Fibroblast of lung (primary cell): ENCODE data around the gene RNF19B. TPM values are rescaled to one million over a fixed set of nuclear protein-coding genes. Genes with fewer than 3 reads are reported as not detected.
"Not testable (repeated sequence)": the region's sequence is repeated elsewhere in the genome, so short reads cannot be mapped to it uniquely, and the experiment has no call there.

Source experiments
- DNase-seq, 2 donors: peaks; one replicate each; pipeline versions ENCODE4 v3.0.0 to v3.0.0-alpha.2; 2010; ENCODE audit warnings: low read depth in 2 of 2
- H2AFZ ChIP-seq: 2 replicates; pipeline ENCODE4 v1.5.1; 2012; ENCODE audit warnings: low read length, control low read depth, inconsistent platforms
- H3K27ac ChIP-seq: 2 replicates; pipeline ENCODE4 v1.5.1; 2011; ENCODE audit warnings: low read length, control low read depth; ENCODE audit not compliant: insufficient read depth
- H3K27me3 ChIP-seq: 2 replicates; pipeline ENCODE4 v1.5.1; 2011; ENCODE audit warnings: mild to moderate bottlenecking, low read length; ENCODE audit not compliant: control insufficient read depth, insufficient read depth
- H3K36me3 ChIP-seq: 2 replicates; pipeline ENCODE4 v1.5.1; 2011; ENCODE audit warnings: low read length; ENCODE audit not compliant: control insufficient read depth, insufficient read depth
- H3K4me1 ChIP-seq: 2 replicates; pipeline ENCODE4 v1.5.1; 2011; ENCODE audit warnings: low read length; ENCODE audit not compliant: control insufficient read depth, insufficient read depth; ENCODE audit errors: extremely low read depth
- H3K4me2 ChIP-seq: 2 replicates; pipeline ENCODE4 v1.5.1; 2011; ENCODE audit warnings: low read length, control low read depth; ENCODE audit not compliant: insufficient read depth; ENCODE audit errors: extremely low read depth
- H3K4me3 ChIP-seq, 4 experiments: fragments of 200-600 bp in 1 of 4; sonication (generic) in 1 of 4; replicated peaks in 1 of 4; 2 replicates each; pipeline ENCODE4 v1.5.1; 2011 to 2016; ENCODE audit warnings: low read length in 4 of 4, low read depth in 3 of 4, mild to moderate bottlenecking in 3 of 4, control low read depth in 2 of 4, inconsistent platforms in 1 of 4, mixed read lengths in 1 of 4; ENCODE audit not compliant: insufficient read depth in 1 of 4; ENCODE audit errors: control extremely low read depth in 1 of 4
- H3K79me2 ChIP-seq: 2 replicates; pipeline ENCODE4 v1.5.1; 2012; ENCODE audit warnings: mild to moderate bottlenecking, low read length, inconsistent platforms; ENCODE audit not compliant: control insufficient read depth, insufficient read depth
- H3K9ac ChIP-seq: 2 replicates; pipeline ENCODE4 v1.5.1; 2011; ENCODE audit warnings: mild to moderate bottlenecking, low read length, control low read depth; ENCODE audit not compliant: insufficient read depth
- H3K9me3 ChIP-seq: 2 replicates; pipeline ENCODE4 v1.5.1; 2012; ENCODE audit warnings: low read depth, low read length; ENCODE audit not compliant: control insufficient read depth, insufficient read depth
- H4K20me1 ChIP-seq: 2 replicates; pipeline ENCODE4 v1.5.1; 2011; ENCODE audit warnings: low read length; ENCODE audit not compliant: control insufficient read depth, insufficient read depth; ENCODE audit errors: extremely low read depth
- CTCF ChIP-seq, 2 donors: IDR thresholded peaks in 1 of 2; conservative IDR thresholded peaks in 1 of 2; 1 replicate in 1 of 2; 2 replicates in 1 of 2; pipeline ENCODE4 v1.5.1; 2011 to 2012; ENCODE audit warnings: low read length in 2 of 2, control low read depth in 1 of 2, inconsistent platforms in 1 of 2, low read depth in 1 of 2, mild to moderate bottlenecking in 1 of 2
- EZH2 ChIP-seq: IDR thresholded peaks from 2 replicates; pipeline ENCODE4 v1.5.1; 2012; ENCODE audit warnings: low read length, control low read depth, mild to moderate bottlenecking; ENCODE audit errors: missing control alignments
- polyA plus RNA-seq, 2 donors: library from polyadenylated mRNA; depleted of rRNA in 1 of 2; stranded (reverse) in 1 of 2; unstranded in 1 of 2; fragments of >200 nt; gene quantifications; 2 replicates each; pipeline ENCODE4 v1.2.1, GENCODE V29; 2011 to 2012; ENCODE audit warnings: missing spikeins in 1 of 2
- total RNA-seq: library from RNA; depleted of rRNA; stranded (reverse); fragments of >200 nt; gene quantifications from 2 replicates; pipeline ENCODE4 v1.2.1, GENCODE V29; 2014

RNF19B gene
- total and polyA plus RNA-seq, 2 donors (not counting 1 experiment from before 2014, with no cell fraction given) = 10.1 to 15.4 TPM

- no peak for TF ChIP-seq CTCF (conservative IDR thresholded peaks at IDR 0.05 in 1 of 2, IDR thresholded peaks at IDR 0.05 in 1 of 2; ENCODE audit: low read depth in 1 of 2, low read length in 2 of 2)
- TF ChIP-seq EZH2 = no peak
- no peak overlapping the region for H2AFZ ChIP-seq
- no peak overlapping the region for H3K4me2 ChIP-seq
- no peaks in the 10 kb centered on the region for H3K27me3 ChIP-seq
- no peaks in the 10 kb centered on the region for H3K79me2 ChIP-seq
- no peak overlapping the region for H3K9ac ChIP-seq
- H3K4me3 ChIP-seq = no peak overlapping the region
- H3K4me1 ChIP-seq = peaks cover 20% of the 10 kb centered on the region
- no peaks in the 10 kb centered on the region for H3K36me3 ChIP-seq
- DNase-seq = peak in 1 of 2 donors; percentile 34
- peak overlapping the region; percentile 67 for H3K27ac ChIP-seq
- H3K9me3 ChIP-seq = no peaks in the 10 kb centered on the region
- H4K20me1 ChIP-seq = no peaks in the 10 kb centered on the region
Observed at GRCh38 chr1:32998064-32998463, 33.5 kb upstream of the RNF19B start.

- TF ChIP-seq CTCF (conservative IDR thresholded peaks at IDR 0.05 in 1 of 2, IDR thresholded peaks at IDR 0.05 in 1 of 2; ENCODE audit: low read depth in 1 of 2, low read length in 2 of 2) (no peak), EZH2 (no peak)
- no peaks in the 10 kb centered on the region for H3K36me3 ChIP-seq
Observed at GRCh38 chr1:32997381-32997891, 32.8 kb upstream of the RNF19B start.

GRCh38 chr1:32993324-32993636, 28.7 kb upstream of the RNF19B start:
- not testable (repeated sequence) for H3K79me2 ChIP-seq, H4K20me1 ChIP-seq, H3K9ac ChIP-seq, H3K36me3 ChIP-seq, H3K4me2 ChIP-seq, H2AFZ ChIP-seq, H3K9me3 ChIP-seq, DNase-seq, H3K4me3 ChIP-seq, H3K27me3 ChIP-seq
- H3K27ac ChIP-seq = peak overlapping the region; percentile 78
- peaks cover 42% of the 10 kb centered on the region for H3K4me1 ChIP-seq

More at GRCh38 chr1:32997381-32997891, 32.8 kb upstream of the RNF19B start:
- Histone ChIP-seq H2AFZ (no peak overlapping the region), H3K9me3 (no peaks in the 10 kb centered on the region), H3K4me3 (no peak overlapping the region), H3K4me2 (no peak overlapping the region), H3K27me3 (no peaks in the 10 kb centered on the region), H3K9ac (no peak overlapping the region), H3K27ac (peak overlapping the region; percentile 67), H4K20me1 (no peaks in the 10 kb centered on the region), H3K4me1 (peaks cover 25% of the 10 kb centered on the region), H3K79me2 (no peaks in the 10 kb centered on the region)
- peak; percentile 64 to 95 for DNase-seq
